Islet of Langerhans (tissue), 1 donor: ENCODE measurements around the gene AGAP1.

ENCODE experiments used
- FAIRE-seq: peaks from one replicate; lab custom pipeline; 2011; peaks lifted over from hg19 to GRCh38; lab: Jason Lieb, UNC

AGAP1 gene

DNA sequence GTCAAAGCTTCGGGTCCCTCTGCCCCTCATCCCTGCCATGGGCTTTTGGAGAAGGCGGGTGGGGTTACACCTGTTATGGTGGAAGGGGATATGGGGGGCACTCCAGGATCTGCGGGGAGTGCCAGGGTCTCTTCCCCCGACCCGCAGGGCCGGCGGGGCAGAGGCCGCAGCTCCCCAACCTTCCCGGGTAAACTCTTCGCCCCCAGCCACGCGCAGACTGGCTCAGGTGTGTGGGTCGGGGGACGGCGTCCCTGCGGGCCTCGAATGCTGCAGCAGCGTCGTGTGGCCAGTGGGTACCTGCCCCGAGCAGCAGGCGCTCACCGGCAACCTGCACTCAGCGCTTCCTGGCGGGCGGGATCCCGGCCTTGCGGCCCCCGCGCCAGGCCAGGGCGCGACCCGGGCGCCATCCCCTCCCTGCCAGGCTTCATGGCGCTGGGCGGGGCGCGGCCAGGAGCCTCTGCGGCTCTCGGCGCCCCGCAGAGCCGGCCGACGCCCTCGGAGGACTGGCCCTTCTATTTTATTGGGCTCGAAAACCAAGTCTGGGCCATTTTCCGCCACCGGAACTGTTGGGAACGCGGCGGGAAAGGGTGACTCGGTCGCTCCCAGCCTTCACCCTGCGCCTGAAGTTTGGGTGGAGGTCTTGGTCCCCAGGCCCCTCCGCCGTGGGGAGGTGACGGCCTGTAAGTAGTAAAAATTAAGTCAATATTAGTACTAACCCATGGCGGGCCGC is 669.8 kb downstream of the AGAP1 start:
- FAIRE-seq: no peak

DNA sequence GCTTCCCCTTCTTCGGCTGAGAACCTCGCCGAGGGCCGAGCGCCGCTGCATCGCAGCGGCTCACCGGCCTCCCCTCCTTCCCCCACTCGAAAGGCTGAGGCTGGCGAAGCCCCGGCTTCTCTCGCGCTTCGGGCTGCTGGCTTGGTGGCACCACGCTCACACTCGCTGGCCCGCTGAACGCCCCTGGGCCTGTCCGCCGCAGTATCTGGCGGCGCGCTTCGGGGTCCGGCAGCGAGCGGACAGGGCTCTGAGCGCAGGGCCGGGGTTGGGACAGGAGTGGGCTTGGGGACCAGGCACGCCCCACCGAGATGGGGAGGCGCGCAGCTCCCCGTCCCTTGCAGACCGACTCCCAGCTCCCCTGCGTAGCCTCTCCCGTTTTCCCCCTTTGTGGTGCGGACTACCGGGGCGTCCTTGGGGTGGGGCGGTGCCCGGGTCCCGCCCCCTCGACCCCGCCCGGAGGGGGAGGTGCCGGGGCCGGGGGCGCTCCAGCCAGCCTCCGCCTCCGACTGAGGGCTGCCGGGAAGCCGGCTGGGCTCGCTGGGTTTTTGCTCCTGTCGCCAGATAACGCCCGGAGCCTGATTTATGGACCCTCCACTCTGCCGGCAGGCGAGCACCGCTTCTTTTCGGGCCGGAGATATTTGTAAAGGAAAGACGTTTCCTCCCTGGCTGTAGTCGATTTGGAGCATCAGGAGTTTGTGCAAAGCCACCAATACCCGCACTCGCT is 670.5 kb downstream of the AGAP1 start:
- FAIRE-seq: no peak

DNA sequence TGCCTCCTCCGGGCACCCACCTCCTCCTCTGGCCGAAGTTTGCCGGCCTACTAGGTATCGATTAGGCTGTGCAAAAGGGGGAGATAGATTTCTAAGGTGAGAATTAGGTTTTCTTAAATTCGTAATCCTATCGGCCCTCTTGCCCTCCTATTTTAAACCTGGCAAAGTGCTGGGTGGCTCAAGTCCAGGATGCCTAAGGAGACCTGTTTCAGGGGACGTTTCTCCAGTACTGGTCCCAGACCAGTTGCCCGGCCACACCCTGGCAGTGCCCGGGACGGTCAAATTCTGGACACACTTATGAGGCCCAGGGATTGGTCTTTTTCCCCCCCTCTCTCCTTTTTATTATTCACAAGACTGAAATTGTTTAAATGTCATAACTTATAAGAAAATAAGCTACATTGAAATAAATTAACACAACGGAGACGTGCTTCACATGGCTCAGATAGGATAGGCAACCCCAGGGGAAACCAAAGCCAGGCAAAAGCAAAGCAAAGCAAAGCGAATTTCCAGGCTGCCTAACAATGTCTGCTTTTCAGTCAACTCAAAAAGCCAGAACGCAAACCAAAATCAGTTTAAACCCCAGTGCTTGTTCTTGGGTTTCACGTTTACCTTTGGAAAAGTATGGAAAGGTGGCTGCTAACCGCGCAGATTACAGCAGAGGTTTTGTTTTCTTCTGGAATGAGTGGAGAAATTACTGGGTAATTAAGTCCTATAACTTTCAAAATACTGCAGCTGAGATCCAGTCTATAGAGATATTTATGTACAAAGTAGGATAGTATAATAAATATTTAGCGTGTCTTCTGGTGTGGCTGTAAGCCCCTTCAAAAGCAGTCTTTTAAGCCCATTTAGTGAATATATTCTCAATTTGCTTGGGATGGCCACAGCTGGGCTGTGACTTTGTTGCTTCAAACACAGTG is 671.3 kb downstream of the AGAP1 start:
- FAIRE-seq: no peak

DNA sequence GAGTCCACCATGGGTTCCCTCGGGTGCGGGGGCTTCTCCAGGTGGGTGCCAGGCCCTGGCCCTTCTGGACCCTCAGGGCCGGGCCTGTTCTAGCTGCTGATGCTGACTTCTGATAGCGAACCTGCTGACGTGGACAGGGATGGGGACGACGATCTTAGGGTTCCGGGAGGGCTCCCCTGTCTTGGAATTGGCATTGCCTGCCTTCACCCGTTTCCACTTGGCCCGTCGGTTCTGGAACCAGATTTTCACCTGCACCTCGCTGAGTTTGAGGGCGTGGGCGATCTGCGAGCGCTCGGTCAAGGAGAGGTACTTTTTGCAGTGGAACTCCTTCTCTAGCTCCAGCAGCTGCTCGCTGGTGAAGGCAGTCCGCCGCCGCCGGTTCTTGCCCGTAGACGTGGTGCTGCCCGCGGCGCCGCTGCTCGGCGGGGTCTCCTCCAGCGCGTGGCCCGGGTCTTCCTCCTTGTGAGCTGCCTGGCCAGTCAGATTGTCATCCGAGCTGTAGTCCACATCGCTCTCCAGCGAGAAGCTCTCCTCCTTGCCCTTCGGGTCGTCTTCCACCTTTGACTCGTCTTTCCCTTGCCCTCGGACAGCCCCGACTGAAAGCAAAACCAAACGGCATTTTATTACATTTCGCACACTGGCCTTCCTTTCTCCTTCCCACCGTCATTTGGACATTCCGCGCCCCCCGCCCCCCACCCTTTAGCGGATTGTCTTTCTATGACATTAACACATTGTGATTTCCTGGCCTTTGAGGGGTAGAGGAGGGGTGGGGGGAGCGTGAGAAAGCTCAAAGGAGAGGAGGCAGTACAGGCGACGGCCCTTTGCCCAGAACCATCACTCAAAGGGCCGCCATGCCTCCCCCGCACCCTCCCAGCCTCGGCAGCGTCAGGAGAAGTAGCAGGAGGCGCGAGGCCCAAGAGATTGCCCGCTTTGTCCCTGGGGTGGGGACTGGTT is 672.3 kb downstream of the AGAP1 start:
- no peak for FAIRE-seq

DNA sequence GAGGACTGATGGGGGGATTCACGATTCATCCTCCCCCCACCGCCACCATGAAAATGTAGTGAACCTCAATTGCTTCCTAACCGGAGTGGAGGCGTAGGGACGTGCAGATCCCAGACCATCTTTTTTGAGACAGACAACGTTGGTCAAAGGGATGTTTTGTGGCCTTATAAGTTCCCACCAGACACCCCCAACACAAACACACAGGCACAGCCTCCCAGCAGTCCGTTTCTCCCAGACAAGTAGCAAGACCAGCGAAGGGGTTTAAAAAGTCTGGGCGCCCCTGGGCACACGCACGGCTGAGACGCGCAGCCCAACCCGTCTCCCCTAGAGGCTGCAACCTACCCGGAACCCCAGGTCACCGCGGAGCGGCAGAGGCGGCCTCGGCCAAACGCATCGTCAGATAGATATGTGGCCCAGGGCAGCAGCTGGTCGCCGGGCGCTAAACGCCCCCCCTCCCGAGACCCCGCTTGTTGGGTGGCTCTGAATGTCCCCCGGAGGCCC is 673.0 kb downstream of the AGAP1 start:
- FAIRE-seq: no peak

DNA sequence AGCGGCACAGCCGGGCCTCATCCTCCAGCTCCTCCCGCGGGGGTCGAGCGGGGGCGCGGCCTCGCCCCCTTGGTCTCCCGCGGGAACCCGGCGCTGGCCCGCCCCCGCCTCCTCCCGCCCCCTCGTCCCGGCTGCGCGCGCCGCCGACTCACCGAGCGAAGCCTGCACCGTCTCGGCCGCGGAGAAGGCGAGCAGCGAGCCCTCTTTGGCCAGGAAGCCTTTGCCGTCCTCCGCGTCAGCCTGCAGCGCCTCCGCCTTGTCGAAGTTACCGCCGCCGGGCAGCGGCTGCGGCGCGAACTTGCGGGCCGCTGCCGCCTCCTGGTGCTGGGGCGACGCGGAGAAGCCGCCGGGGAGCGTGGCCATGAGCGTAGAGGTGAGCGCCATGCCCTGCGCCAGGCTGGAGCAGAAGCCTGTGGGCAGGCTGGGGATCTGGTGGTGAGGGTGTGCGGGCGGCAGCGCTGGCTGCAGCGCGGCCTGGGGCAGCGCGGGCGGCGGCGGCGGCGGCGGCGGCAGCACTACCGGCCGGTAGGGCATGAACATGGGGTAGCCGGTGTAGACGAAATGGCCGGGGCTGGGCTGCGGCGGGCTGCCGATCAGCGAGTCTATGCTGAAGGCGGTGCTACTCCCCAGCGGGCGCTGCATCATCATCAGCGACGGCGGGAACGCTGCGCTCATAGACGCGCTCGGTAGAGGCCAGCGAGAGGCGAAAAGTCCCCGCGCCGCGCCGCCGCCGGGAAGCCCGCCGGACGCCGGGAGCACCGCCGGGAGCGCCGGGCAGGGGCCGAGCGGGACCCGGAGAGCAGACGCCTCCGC is 673.7 kb downstream of the AGAP1 start:
- FAIRE-seq: no peak

DNA sequence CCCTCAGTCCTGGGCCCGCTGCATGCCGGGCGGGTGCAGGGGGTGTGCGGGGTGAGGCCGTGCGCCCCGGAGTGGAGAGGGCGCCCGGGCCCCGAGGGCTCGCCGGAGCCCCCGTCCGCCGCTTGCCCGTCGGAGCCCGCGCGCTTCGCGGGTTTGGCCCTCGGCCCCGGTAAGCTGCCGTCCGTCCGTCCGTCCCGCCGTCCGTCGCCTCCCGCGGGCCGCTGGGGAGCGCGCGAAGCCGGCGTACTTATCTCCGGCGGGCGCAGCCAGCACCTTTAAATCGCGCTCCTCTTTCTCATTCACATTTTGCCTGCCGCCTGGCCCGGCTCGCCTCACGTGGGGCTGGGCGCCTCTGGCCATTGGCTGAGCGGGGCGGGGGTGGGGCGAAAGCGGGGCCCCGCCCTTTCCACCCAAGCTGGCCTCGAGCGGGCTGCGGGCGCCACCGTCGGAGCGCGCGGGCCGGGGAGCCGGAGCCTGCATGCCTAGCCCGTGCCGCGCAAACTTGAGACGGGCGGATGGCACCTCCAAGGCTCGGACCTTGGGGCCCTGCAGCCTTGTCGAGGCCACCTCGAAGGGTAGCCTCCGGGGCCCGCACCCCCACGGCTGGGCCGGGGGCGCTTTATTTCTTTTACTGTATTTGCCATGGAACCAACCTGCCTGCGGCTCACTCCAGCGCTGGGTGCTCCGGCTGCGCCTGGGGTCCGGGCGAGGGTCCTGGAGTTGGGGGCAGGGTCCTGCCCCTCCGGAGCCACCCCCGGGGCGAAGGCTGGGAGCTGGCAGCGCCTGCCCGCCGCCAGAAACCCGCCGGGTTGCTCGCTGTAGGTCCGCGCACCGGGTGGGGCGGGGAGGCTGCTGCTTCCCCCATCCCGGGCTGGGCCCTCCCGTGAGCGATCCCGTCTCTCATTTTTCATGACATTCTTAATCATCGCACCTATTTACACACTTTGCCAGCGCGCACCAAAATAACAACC is 674.6 kb downstream of the AGAP1 start, which contains the start of gene GBX2:
Gene GBX2, minus strand, starts transcription at position 277 of the 971 bp plus-strand sequence. CDS start 415 bp downstream, outside the sequence.
- FAIRE-seq: no peak

DNA sequence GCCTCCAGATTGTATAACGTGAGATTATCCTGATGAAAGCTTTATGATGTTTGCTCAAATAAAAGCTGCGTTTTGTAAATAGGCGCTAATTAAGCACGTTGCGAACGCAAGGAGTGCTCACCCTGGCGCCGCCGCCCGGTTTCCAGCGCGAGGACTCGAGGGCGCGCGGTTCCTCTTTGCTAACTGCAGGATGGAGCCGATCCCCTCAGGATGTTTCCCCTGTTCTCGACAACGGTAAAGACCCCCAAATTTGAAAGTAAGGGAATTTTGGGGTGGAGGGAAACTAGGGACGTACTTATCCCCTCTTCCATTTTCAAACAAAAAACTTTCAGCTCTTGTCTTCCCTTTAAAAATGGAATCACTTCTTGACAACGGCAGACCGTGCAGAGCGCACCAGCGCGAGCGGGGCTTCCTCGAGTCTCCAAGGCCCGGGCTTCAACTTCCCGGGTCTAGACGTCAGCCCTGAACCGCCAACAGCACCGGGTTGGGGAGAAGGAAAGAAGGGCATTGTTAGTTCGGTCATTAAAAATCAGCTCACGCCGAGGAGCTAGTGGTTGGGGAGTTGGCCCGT is 675.4 kb downstream of the AGAP1 start:
- no peak for FAIRE-seq

DNA sequence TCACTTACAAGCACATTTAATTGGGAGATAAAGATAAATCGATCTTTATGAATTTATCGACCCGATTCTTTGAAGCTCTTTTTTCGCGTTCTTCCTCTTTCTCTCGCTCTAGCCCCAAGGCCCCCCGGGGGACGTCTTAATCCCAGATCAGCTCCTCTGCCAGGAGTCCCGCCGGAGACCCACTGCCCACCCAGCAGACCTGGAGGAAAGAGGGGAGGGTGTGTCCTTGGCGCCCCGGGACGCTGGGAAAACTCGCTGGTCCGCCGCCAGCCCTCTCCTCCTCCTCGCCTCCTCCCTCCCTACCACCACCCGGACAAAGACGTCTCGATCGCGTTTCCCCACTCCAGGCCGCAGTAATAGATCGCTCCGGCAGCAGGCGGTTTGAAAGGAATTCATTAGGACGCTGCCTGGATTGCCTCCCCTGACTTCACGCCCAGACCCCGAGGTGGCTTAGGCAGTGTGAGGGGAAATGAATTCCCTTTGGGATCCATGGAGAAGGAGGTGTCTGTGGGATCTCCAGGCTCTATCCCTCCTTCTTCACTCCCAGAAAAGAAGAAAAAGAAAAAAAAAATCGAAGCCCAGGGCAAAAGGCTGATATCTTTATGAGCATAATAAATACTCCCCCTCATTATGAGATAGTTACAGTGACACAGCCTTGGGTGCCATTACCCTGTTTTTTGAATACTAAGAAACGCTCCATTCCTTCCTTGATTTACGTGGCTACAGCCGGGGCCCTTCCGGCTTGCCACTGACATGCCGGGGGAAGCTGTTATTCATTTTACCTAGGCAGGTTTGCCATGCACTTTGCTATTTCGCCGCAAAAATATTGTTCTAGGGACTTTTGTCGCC is 676.1 kb downstream of the AGAP1 start:
- no peak for FAIRE-seq

DNA sequence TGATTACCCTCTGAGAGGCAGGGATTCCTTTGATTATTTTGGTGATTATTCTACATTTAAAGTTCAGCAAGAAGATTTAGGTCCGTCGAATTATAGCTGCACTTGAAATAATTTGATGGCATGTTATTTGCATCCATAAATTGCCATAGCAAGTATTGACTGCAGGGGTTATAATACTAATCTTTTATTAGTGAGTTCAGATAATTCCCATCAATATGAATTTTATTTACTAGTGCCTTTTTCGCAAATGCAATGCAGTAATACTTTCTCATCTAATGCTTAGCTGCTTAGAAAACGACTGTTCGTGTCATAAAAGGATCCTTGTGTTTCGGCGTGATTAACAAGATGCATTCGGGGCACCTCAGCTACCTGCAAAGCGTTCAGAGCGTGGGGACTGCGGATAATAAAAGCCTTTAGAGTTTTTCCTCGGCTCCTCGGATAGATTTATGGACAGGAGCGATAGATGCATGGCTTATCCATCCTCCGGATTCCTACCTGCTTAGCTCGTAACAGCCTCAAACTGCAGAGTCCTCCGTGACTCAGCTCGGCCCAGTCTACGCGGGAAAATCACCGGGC is 676.8 kb downstream of the AGAP1 start:
- FAIRE-seq: no peak

DNA sequence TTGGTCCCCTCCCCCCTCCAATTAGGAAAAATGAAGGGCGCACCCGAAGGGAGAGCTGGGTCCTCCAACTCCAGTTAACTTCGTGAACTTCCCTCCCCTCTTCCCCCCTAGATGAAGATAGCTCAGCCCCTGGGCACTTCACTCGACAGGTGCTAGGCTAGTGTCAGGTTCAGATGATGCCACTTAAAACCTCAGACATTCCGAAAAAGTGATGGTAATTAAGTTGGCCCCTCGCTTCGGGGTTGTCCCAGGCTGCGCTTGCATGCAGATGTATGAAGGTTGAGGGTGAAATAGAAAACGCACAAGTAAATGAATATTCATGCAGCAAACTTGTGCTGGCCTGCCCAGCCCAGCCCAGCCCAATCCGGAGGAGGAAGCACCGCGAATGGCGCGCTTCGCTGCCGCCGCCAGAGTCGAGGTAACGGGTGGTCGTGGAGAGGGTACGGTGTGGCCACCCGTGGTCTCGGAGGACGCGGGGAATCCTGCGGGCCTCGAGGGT is 677.4 kb downstream of the AGAP1 start:
- FAIRE-seq: no peak

DNA sequence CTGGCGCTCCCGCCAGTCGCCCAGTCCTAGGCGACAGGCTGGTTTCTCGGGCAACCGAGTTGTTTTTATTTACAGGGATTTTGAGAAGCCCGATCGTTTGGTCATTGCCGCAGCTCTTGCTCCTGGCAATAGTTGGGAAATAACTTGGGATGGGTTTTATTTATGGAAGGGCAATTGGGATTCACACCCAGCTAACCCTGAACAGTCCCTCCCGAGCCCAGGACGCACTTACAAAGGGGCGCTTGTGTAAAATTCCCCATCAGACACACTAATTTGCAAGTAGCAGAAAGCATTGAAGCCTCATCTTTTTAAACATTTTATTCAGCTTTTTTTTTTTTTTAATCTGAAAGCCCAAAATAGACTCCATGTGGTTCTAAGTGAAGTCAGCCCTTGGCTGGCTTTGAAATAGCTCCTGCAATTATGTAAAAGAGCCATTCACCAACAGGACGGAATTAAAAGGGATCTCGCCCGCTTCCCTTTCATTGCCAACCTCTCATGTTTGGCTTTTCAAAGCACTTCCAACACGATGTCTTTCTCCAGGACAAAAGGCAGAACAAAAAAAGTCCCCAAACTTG is 677.9 kb downstream of the AGAP1 start:
- FAIRE-seq: no peak

DNA sequence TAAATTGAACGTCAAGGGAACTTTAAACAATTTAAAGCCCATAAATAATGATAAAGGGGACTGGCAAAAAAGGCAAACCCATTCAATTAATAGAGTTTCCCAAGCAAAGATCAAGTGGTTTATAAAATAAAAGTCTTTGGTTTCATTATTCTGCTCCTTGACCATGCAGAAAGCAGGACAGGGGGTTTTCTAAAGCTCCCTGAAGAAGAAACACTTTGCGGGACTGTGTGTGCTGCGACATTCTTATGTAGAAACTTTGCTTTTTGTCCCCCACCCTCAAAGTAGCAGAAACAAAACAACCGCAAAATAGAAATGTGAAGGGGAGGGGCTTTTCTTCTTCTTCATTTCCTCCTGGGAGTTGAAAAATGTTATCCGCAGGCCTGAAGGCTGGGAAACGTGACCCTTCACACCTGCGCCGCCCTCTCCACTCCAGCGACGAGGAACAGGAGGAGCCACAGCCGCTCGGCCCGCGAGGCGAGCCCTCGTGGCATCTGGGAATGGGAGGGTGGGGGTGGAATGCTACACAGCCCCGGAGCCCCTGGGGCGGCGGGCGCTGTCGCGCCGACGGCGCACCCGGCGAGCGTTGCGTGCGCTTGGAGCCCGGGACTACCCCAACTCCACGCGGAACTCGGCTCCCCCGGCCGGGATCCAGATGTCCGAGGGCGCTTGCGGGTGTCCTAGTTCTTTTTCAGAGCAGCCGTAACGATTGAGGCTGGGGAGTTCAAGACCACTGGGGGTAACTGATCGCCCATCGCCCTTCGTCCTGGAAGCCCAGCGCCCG is 678.6 kb downstream of the AGAP1 start:
- FAIRE-seq: no peak

DNA sequence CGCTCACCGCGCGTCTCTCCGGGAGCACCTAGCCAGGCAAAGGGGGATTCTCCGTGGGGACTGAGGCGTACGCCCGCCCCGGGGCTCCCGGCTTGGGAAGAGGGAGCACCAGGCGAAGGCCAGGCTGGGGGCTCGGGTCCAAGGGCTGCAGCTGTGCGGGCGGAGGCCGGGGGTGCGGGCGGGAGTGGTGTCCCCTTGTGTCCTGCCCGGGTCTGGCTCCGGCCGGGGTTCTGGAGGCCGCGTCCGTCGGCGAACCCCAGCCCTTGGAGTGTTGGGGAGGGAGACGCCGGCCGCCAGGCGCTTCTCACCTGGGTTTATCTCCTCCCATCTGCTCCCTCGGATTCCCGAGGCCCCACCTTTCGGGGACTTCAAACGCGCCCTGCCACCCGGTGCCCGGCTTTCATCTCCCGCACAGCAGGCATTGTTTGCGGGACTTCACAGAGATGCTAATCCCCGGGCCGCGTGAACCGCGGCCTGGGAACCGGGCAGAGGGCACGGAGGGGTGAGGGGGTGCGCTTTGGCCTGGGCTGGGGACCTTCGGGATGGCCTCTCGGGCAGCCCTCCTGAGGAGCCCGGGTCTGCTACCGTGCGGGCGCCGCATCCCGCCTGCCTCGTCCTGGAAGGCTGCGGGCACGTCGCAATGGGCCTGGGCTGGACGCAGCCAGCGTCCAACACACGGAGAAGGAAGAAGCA is 679.3 kb downstream of the AGAP1 start:
- no peak for FAIRE-seq
